Measurements from ENCODE around the gene NPR2. TPM values are rescaled to one million over a fixed set of nuclear protein-coding genes. Genes with fewer than 3 reads are reported as not detected.

Gene NPR2
- total RNA-seq, 4 donors from 2014 or later, result 26.3 to 36.0 (median 32.4) TPM

GRCh38 chr9:35852876-35853865 is 61.8 kb downstream of the NPR2 start:
- TF ChIP-seq POLR2A (IDR thresholded peaks at IDR 0.05) (no peak), CTCF (IDR thresholded peaks at IDR 0.05) (no peak), EP300 (IDR thresholded peaks at IDR 0.05) (no peak)
- Histone ChIP-seq H3K9me3 (no peaks in the 10 kb centered on the region), H3K36me3 (peaks cover 0 to 41% (median 0%) of the 10 kb centered on the region in 3 donors), H3K27ac (no peak overlapping the region), H3K4me1 (peaks cover 0 to 7% (median 0%) of the 10 kb centered on the region in 4 donors), H3K27me3 (no peaks in the 10 kb centered on the region), H3K4me3 (no peak overlapping the region)
- WGBS, 2 donors, result 85 to 90% methylated on average over 22 to 25 of the region's 25 CpGs
- DNase-seq (ENCODE audit: low spot score in 2 of 2), result no peak

- Histone ChIP-seq H3K27ac (no peak overlapping the region), H3K27me3 (no peaks in the 10 kb centered on the region), H3K4me3 (no peak overlapping the region), H3K36me3 (peaks cover 0 to 31% (median 0%) of the 10 kb centered on the region in 3 donors), H3K9me3 (no peaks in the 10 kb centered on the region), H3K4me1 (peaks cover 0 to 9% (median 0%) of the 10 kb centered on the region in 4 donors)
- no peak for DNase-seq (ENCODE audit: low spot score in 2 of 2)
- no peak for TF ChIP-seq POLR2A (IDR thresholded peaks at IDR 0.05)
- 74 to 78% methylated on average over 7 of the region's 7 CpGs for WGBS, 2 donors
Measured at GRCh38 chr9:35854091-35854762, 62.8 kb downstream of the NPR2 start.

DNA sequence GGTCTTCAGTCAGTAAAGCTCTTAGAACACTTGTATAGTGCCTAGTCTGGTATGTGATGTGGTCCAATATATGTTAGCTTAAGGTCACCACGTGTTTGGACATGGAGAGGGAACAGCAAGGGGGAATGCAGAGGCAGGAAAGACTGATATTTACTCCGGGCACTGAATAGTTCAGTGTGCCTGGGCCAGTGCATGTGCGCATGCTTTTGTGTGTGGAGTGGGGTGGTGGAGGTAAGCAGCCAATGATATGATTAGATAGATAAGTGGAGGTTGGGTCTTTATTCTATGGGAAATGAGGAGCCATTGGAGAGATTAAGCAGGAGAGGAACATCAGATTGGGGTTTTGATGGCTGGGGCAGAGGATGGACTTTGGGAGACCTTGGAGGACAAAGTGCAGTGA is 64.8 kb downstream of the NPR2 start:
- peaks cover 0 to 14% (median 0%) of the 10 kb centered on the region in 4 donors for H3K4me1 ChIP-seq
- no peak for DNase-seq (ENCODE audit: low spot score in 2 of 2)
- TF ChIP-seq POLR2A (IDR thresholded peaks at IDR 0.05) (no peak), CTCF (IDR thresholded peaks at IDR 0.05) (no peak), EP300 (IDR thresholded peaks at IDR 0.05) (no peak)
- no peak overlapping the region for H3K27ac ChIP-seq
- no peaks in the 10 kb centered on the region for H3K9me3 ChIP-seq
- H3K27me3 ChIP-seq, result no peaks in the 10 kb centered on the region
- no peak overlapping the region for H3K4me3 ChIP-seq
- H3K36me3 ChIP-seq, result peaks cover 0 to 25% (median 0%) of the 10 kb centered on the region in 3 donors
- 82 to 84% methylated on average over 3 of the region's 3 CpGs for WGBS, 2 donors

DNA sequence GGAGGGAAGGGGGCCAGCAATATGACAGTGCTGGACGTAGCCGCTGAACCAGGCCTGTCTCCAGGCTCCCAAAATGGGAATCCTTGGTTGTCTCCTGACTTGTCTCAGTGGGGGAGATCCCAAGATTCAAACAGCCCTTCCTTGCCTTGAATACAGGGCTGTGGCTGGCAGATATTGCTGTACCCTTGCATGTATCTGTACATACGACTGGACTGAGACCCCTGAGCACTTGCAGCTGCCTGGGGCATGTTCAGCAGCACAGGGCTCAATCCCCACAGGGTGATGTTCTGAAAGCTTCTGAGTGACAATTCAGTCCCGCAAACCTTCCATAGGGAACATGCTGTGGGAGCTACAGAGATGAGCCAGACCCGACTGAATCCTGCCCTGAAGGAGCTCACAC is 65.5 kb downstream of the NPR2 start:
- 83 to 89% methylated on average over 5 of the region's 5 CpGs for WGBS, 2 donors
- Histone ChIP-seq H3K9me3 (no peaks in the 10 kb centered on the region), H3K4me3 (no peak overlapping the region), H3K27ac (no peak overlapping the region), H3K36me3 (peaks cover 0 to 25% (median 0%) of the 10 kb centered on the region in 3 donors), H3K27me3 (no peaks in the 10 kb centered on the region), H3K4me1 (peaks cover 0 to 14% (median 0%) of the 10 kb centered on the region in 4 donors)
- TF ChIP-seq CTCF (IDR thresholded peaks at IDR 0.05) (no peak), EP300 (IDR thresholded peaks at IDR 0.05) (no peak), POLR2A (IDR thresholded peaks at IDR 0.05) (no peak)
- DNase-seq (ENCODE audit: low spot score in 2 of 2), result no peak

DNA sequence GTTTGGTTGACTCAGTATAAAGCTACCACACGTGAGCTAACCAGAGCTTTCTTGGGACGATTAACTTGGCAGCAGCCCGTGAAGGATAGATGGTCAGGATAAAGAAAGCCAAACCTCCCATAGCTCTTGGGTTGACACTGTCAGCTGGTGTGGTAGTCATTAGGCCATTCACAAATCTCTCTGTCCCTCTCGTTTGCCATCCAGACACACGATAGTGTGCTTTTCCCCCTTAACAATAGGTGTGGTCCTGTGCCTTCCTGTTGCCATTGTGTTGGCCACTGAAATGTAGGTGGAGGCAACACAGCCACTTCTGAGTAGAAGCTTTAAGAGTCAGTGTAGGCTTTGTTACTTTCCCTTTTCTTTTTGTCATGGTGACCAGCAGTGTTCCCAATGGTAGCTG is 67.1 kb downstream of the NPR2 start:
- Histone ChIP-seq H3K9me3 (no peaks in the 10 kb centered on the region), H3K27ac (no peak overlapping the region), H3K36me3 (peaks cover 0 to 15% (median 0%) of the 10 kb centered on the region in 3 donors), H3K4me1 (peaks cover 0 to 14% (median 0%) of the 10 kb centered on the region in 4 donors), H3K27me3 (no peaks in the 10 kb centered on the region), H3K4me3 (no peak overlapping the region)
- no peak for DNase-seq (ENCODE audit: low spot score in 2 of 2)
- 70 to 74% methylated on average over 5 of the region's 5 CpGs for WGBS, 2 donors
- TF ChIP-seq CTCF (IDR thresholded peaks at IDR 0.05) (no peak), POLR2A (IDR thresholded peaks at IDR 0.05) (no peak), EP300 (IDR thresholded peaks at IDR 0.05) (no peak)

Small RNA genes within 50 kb of the gene (small RNA-seq; reads per million reads assigned to genes)
- not detected for gene HINT2

Other genes with a start within 250 kb of the NPR2 start
- 10 to 100 TPM; 29.3 to 40.0 (median 35.6) TPM for gene TESK1, start 186.3 kb upstream of the NPR2 start, total RNA-seq
- 1 to 10 TPM in 3 of 4 donors, not detected in 1; 1.9 to 6.0 (median 3.5) TPM for gene CD72, start 173.2 kb upstream of the NPR2 start, total RNA-seq
- gene SIT1, start 140.7 kb upstream of the NPR2 start, total RNA-seq, result under 1 TPM in 1 of 4 donors, not detected in 3; 0.39 TPM
- 1,000 to 10,000 TPM in 3 of 4 donors, 100 to 1,000 TPM in 1; 649 to 2,915 (median 1,530) TPM for gene RMRP, start 133.6 kb upstream of the NPR2 start, total RNA-seq
- gene CCDC107, start 133.3 kb upstream of the NPR2 start, total RNA-seq, result 10 to 100 TPM; 41.6 to 58.8 (median 47.8) TPM
- gene ARHGEF39, start 126.4 kb upstream of the NPR2 start, total RNA-seq, result 1 to 10 TPM in 2 of 4 donors, under 1 TPM in 1, not detected in 1; 0.20 to 4.8 (median 1.0) TPM
- under 1 TPM in 1 of 4 donors, not detected in 3; 0.84 TPM for gene CA9, start 117.7 kb upstream of the NPR2 start, total RNA-seq
- gene TPM2, start 101.7 kb upstream of the NPR2 start, total RNA-seq, result 100 to 1,000 TPM; 229 to 350 (median 289) TPM
- 100 to 1,000 TPM; 284 to 405 (median 350) TPM for gene TLN1, start 59.4 kb upstream of the NPR2 start, total RNA-seq
- 10 to 100 TPM; 41.6 to 70.1 (median 53.5) TPM for gene CREB3, start 58.9 kb upstream of the NPR2 start, total RNA-seq
- gene GBA2, start 42.4 kb upstream of the NPR2 start, total RNA-seq, result 10 to 100 TPM; 63.8 to 92.1 (median 66.1) TPM
- gene RGP1, start 42.3 kb upstream of the NPR2 start, total RNA-seq, result 10 to 100 TPM; 18.6 to 21.3 (median 20.2) TPM
- gene MSMP, start 37.3 kb upstream of the NPR2 start, total RNA-seq, result not detected
- 1 to 10 TPM; 2.6 to 4.0 (median 3.5) TPM for gene SPAG8, start 20.7 kb downstream of the NPR2 start, total RNA-seq
- 10 to 100 TPM; 21.0 to 74.3 (median 35.9) TPM for gene HINT2, start 23.5 kb downstream of the NPR2 start, total RNA-seq
- gene FAM221B, start 37.1 kb downstream of the NPR2 start, total RNA-seq, result not detected
- gene TMEM8B, start 37.6 kb downstream of the NPR2 start, total RNA-seq, result 10 to 100 TPM; 14.6 to 23.9 (median 20.1) TPM
- not detected for gene OR13J1, start 78.8 kb downstream of the NPR2 start, total RNA-seq
- gene HRCT1, start 114.6 kb downstream of the NPR2 start, total RNA-seq, result 10 to 100 TPM in 3 of 4 donors, 1 to 10 TPM in 1; 7.2 to 15.5 (median 12.0) TPM
- gene SPAAR, start 117.9 kb downstream of the NPR2 start, total RNA-seq, result 10 to 100 TPM in 1 of 4 donors, 1 to 10 TPM in 3; 5.1 to 12.2 (median 7.7) TPM
- gene OR2S2, start 166.6 kb downstream of the NPR2 start, total RNA-seq, result not detected
- gene RECK, start 245.3 kb downstream of the NPR2 start, total RNA-seq, result 10 to 100 TPM; 15.6 to 24.1 (median 18.7) TPM